Thyroid gland (tissue), 4 donors: ENCODE measurements around the gene SHH. TPM values are rescaled to one million over a fixed set of nuclear protein-coding genes. Genes with fewer than 3 reads are reported as not detected.

Experiments
- DNase-seq, 2 donors: peaks; one replicate each; pipeline ENCODE4 v3.0.0-alpha.2; 2019
- H3K27ac ChIP-seq, 3 donors: fragments of 200-600 bp; sonication (generic); 1 replicate in 2 of 3; 2 replicates in 1 of 3; pipeline ENCODE4 v1.5.1; 2016 to 2019; ENCODE audit warnings: mild to moderate bottlenecking in 1 of 3, moderate library complexity in 1 of 3
- H3K27me3 ChIP-seq: fragments of 200-600 bp; sonication (generic); one replicate; pipeline ENCODE4 v1.5.1; 2019
- H3K36me3 ChIP-seq, 2 donors: fragments of 200-600 bp; sonication (generic); one replicate each; pipeline ENCODE4 v1.5.1; 2016 to 2019
- H3K4me1 ChIP-seq, 2 donors: fragments of 200-600 bp; sonication (generic); one replicate each; pipeline ENCODE4 v1.5.1; 2017 to 2019
- H3K4me3 ChIP-seq, 3 donors: fragments of 200-600 bp; sonication (generic); replicated peaks in 1 of 3; 1 replicate in 2 of 3; 2 replicates in 1 of 3; pipeline ENCODE4 v1.5.1; 2016; ENCODE audit warnings: mild to moderate bottlenecking in 1 of 3
- H3K9me3 ChIP-seq: fragments of 200-600 bp; sonication (generic); one replicate; pipeline ENCODE4 v1.5.1; 2017
- POLR2A ChIP-seq, 2 donors: fragments of 450-650 bp; IDR thresholded peaks; one replicate each; pipeline ENCODE4 v1.6.1; 2017; ENCODE audit warnings: antibody characterized with exemption in 2 of 2, mild to moderate bottlenecking in 2 of 2, moderate library complexity in 1 of 2
- WGBS, 2 donors: methylation state at CpG; one replicate each; pipeline ENCODE4 v1.1.5; 2017; 5-methylcytosine and 5-hydroxymethylcytosine counted together
- intact Hi-C: fragments of 100-400 bp; cut with DNase I; formaldehyde crosslinking; loops from one replicate; pipeline ENCODE4 v1.15.1; 2023
- total RNA-seq, 4 donors: library from RNA; depleted of rRNA; stranded (reverse); fragments of >200 nt; gene quantifications; one replicate each; pipeline ENCODE4 v1.2.3, GENCODE V29; 2016
- TF ChIP-seq, protein P1 (sequence below), 6 experiments: fragments of 200-600 bp in 3 of 6; fragments of 450-650 bp in 3 of 6; sonication (generic) in 3 of 6; IDR thresholded peaks; one replicate each; pipeline ENCODE4 v1.5.1; 2016 to 2019; ENCODE audit warnings: antibody characterized with exemption in 6 of 6, mild to moderate bottlenecking in 2 of 6, inconsistent platforms in 1 of 6, moderate library complexity in 1 of 6

Gene SHH
- not detected for total RNA-seq

DNA sequence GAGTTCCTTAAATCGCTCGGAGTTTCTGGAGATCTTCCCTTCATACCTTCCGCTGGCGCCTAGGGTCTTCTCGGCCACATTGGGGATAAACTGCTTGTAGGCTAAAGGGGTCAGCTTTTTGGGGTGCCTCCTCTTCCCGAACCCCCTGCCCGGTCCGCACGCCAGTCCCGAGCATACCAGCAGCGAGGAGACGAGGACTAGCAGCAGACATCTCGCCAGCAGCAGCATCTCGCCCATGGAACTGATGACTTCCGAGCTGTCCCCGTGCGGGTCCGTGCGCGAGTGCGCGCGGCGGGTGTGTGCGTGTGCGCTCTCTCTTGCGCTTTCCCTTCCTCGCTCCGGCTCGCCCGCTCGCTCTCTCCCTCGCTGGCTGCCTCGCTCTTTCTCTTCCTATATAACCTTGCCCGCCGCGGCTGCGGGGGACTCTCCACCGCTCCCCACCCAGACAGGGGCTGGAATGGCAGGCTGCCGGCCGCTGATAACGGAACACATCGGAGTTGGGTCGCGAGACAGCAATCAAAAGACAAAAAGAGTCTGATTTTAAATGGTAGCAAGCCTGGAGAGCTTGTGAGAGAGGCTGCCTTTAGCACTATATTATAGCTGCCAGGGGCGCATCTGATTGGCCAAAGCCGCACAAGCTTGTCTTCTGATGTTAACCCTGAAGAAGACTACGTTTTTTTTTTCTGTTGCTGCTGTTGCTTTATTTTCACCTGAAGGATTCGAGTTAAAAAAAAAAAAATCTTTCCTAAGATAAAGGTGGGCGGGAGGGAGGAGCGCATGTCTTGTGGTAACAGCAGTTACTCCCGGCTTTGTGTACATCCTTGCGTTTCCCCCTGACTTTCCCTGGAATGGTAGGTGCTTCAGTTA is at the start of gene SHH:
Gene SHH, minus strand, starts transcription at position 569 of the 867 bp plus-strand sequence. Its CDS starts 341 bp downstream, at position 228.
- no peak for DNase-seq
- WGBS, 2 donors, result 3% methylated on average over 47 to 51 of the region's 53 CpGs
- H3K4me1 ChIP-seq, result peaks cover 7 to 24% of the 10 kb centered on the region in 2 donors

GRCh38 chr7:155861480-155861868 is 49.2 kb upstream of the SHH start:
- no peak for DNase-seq
- Histone ChIP-seq H3K27me3 (no peaks in the 10 kb centered on the region), H3K4me3 (no peak overlapping the region), H3K36me3 (no peaks in the 10 kb centered on the region), H3K9me3 (no peaks in the 10 kb centered on the region), H3K27ac (peak overlapping the region in 2 of 3 donors; percentile 17 to 52), H3K4me1 (peaks cover 7 to 10% of the 10 kb centered on the region in 2 donors)
- TF ChIP-seq, protein P1, sequence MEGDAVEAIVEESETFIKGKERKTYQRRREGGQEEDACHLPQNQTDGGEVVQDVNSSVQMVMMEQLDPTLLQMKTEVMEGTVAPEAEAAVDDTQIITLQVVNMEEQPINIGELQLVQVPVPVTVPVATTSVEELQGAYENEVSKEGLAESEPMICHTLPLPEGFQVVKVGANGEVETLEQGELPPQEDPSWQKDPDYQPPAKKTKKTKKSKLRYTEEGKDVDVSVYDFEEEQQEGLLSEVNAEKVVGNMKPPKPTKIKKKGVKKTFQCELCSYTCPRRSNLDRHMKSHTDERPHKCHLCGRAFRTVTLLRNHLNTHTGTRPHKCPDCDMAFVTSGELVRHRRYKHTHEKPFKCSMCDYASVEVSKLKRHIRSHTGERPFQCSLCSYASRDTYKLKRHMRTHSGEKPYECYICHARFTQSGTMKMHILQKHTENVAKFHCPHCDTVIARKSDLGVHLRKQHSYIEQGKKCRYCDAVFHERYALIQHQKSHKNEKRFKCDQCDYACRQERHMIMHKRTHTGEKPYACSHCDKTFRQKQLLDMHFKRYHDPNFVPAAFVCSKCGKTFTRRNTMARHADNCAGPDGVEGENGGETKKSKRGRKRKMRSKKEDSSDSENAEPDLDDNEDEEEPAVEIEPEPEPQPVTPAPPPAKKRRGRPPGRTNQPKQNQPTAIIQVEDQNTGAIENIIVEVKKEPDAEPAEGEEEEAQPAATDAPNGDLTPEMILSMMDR (IDR thresholded peaks at IDR 0.05), result no peak
- no peak for TF ChIP-seq POLR2A (IDR thresholded peaks at IDR 0.05)
- 37 to 48% methylated on average over 11 of the region's 11 CpGs for WGBS, 2 donors
- intact Hi-C loops, result no loop called here

More for the DNA sequence above, at the start of gene SHH:
- H3K27me3 ChIP-seq, result peaks cover 19% of the 10 kb centered on the region
- no peaks in the 10 kb centered on the region for H3K36me3 ChIP-seq
- intact Hi-C loops, result no loop called here
- no peaks in the 10 kb centered on the region for H3K9me3 ChIP-seq
- H3K27ac ChIP-seq, result no peak within 1 kb of the TSS
- no peak within 1 kb of the TSS for H3K4me3 ChIP-seq
- TF ChIP-seq, protein P1 (IDR thresholded peaks at IDR 0.05), result no peak
- no peak for TF ChIP-seq POLR2A (IDR thresholded peaks at IDR 0.05)

- no peak overlapping the region for H3K4me3 ChIP-seq
- no peak for TF ChIP-seq POLR2A (IDR thresholded peaks at IDR 0.05)
- H3K36me3 ChIP-seq, result no peaks in the 10 kb centered on the region
- no peaks in the 10 kb centered on the region for H3K27me3 ChIP-seq
- H3K27ac ChIP-seq, result peak overlapping the region in 2 of 3 donors; percentile 17 to 63
- 13 to 22% methylated on average over 11 of the region's 11 CpGs for WGBS, 2 donors
- no peaks in the 10 kb centered on the region for H3K9me3 ChIP-seq
- peak; percentile 97 to 99 for DNase-seq
- intact Hi-C loops, result no loop called here
- H3K4me1 ChIP-seq, result peaks cover 7 to 10% of the 10 kb centered on the region in 2 donors
These were observed 48.7 kb upstream of the SHH start for GRCh38 chr7:155860840-155861479.

GRCh38 chr7:155860461-155860839 is 48.2 kb upstream of the SHH start:
- intact Hi-C loops, result no loop called here
- TF ChIP-seq, protein P1 (IDR thresholded peaks at IDR 0.05), result no peak
- no peak for TF ChIP-seq POLR2A (IDR thresholded peaks at IDR 0.05)
- H3K27me3 ChIP-seq, result no peaks in the 10 kb centered on the region
- H3K4me1 ChIP-seq, result peaks cover 7 to 10% of the 10 kb centered on the region in 2 donors
- no peak for DNase-seq
- H3K36me3 ChIP-seq, result no peaks in the 10 kb centered on the region
- H3K27ac ChIP-seq, result peak overlapping the region in 1 of 3 donors; percentile 63
- no peaks in the 10 kb centered on the region for H3K9me3 ChIP-seq
- no peak overlapping the region for H3K4me3 ChIP-seq
- WGBS, 2 donors, result 57 to 58% methylated on average over 4 of the region's 4 CpGs

GRCh38 chr7:155858521-155859061 is 46.3 kb upstream of the SHH start:
- 69 to 84% methylated on average over 3 of the region's 3 CpGs for WGBS, 2 donors
- no peaks in the 10 kb centered on the region for H3K9me3 ChIP-seq
- DNase-seq, result no peak
- H3K27ac ChIP-seq, result no peak overlapping the region
- no peak overlapping the region for H3K4me3 ChIP-seq
- TF ChIP-seq, protein P1 (IDR thresholded peaks at IDR 0.05), result no peak
- TF ChIP-seq POLR2A (IDR thresholded peaks at IDR 0.05), result no peak
- peaks cover 7 to 10% of the 10 kb centered on the region in 2 donors for H3K4me1 ChIP-seq
- no peaks in the 10 kb centered on the region for H3K36me3 ChIP-seq
- intact Hi-C loops, result no loop called here
- H3K27me3 ChIP-seq, result no peaks in the 10 kb centered on the region
